Stimulated activated memory B cell treated with anti-CD40 and anti-IgM and Interleukin-4, amounts not matched to agents 10 μg/mL and 1 μg/mL and 100 μg/mL, for 72 hours (primary cell): Measurements from ENCODE around the gene CEBPZOS.
"Not testable (repeated sequence)": the region's sequence is repeated elsewhere in the genome, so short reads cannot be mapped to it uniquely, and the experiment has no call there.

Experiments
- ATAC-seq: fragments of 150-1000 bp; cut with Tn5 transposase; 2 replicates; pipeline ENCODE4 v1.10.0; 2021
- H3K27ac Mint-ChIP-seq: one replicate; pipeline ENCODE4 v1.8.0; 2022; ENCODE audit warnings: mild to moderate bottlenecking, mixed read lengths
- H3K27me3 Mint-ChIP-seq: one replicate; pipeline ENCODE4 v1.8.0; 2022; ENCODE audit warnings: mixed read lengths
- H3K36me3 Mint-ChIP-seq: one replicate; pipeline ENCODE4 v1.8.0; 2022; ENCODE audit warnings: mixed read lengths
- H3K4me1 Mint-ChIP-seq: one replicate; pipeline ENCODE4 v1.8.0; 2022; ENCODE audit warnings: mixed read lengths
- H3K4me3 Mint-ChIP-seq: one replicate; pipeline ENCODE4 v1.8.0; 2022; ENCODE audit warnings: mild to moderate bottlenecking, moderate library complexity, mixed read lengths
- H3K9me3 Mint-ChIP-seq: one replicate; pipeline ENCODE4 v1.8.0; 2022; ENCODE audit warnings: mixed read lengths

CEBPZOS gene

GRCh38 chr2:37180640-37181039 lies 15.7 kb upstream of the CEBPZOS start:
- Mint-ChIP-seq H3K4me3 (no peak overlapping the region), H3K36me3 (no peaks in the 10 kb centered on the region), H3K27me3 (peaks cover 29% of the 10 kb centered on the region), H3K9me3 (no peaks in the 10 kb centered on the region), H3K4me1 (no peaks in the 10 kb centered on the region), H3K27ac (no peak overlapping the region)
- ATAC-seq = no peak

GRCh38 chr2:37181726-37182684 lies 14.3 kb upstream of the CEBPZOS start:
- Mint-ChIP-seq H3K36me3 (no peaks in the 10 kb centered on the region), H3K4me3 (no peak overlapping the region), H3K27me3 (peaks cover 29% of the 10 kb centered on the region), H3K4me1 (no peaks in the 10 kb centered on the region), H3K27ac (no peak overlapping the region), H3K9me3 (no peaks in the 10 kb centered on the region)
- no peak for ATAC-seq

DNA sequence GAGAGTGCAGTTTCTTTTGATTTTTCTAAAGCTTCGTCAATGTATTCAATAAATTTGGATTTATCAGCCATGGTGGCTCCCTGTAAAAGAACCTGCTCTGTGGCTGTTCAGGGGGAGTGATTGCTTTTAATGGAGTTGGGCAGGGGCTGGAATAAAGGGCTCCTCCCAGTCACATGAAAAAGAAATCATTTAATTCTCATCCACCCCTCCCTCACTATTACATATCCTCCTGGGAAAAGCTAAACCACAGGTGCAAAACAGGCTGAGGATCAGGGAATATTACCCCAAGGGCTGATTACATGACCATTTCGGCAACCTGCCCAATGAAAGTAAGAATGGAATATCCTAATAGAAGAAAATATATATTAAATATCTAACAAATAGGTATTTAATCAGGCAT lies 7.7 kb upstream of the CEBPZOS start, which contains the start of gene SULT6B1:
Gene SULT6B1, minus strand, starts transcription at position 101 of the 400 bp plus-strand sequence. Its CDS starts 30 bp downstream, at position 71.
- Mint-ChIP-seq H3K36me3 (no peaks in the 10 kb centered on the region), H3K27ac (no peak within 1 kb of the TSS), H3K4me1 (no peaks in the 10 kb centered on the region), H3K9me3 (no peaks in the 10 kb centered on the region), H3K27me3 (no peaks in the 10 kb centered on the region), H3K4me3 (no peak within 1 kb of the TSS)
- no peak for ATAC-seq

GRCh38 chr2:37189452-37190153 lies 6.7 kb upstream of the CEBPZOS start:
- no peaks in the 10 kb centered on the region for H3K4me1 Mint-ChIP-seq
- ATAC-seq = no peak
- no peaks in the 10 kb centered on the region for H3K9me3 Mint-ChIP-seq
- H3K4me3 Mint-ChIP-seq = no peak overlapping the region
- no peaks in the 10 kb centered on the region for H3K27me3 Mint-ChIP-seq
- H3K27ac Mint-ChIP-seq = no peak overlapping the region
- H3K36me3 Mint-ChIP-seq = no peaks in the 10 kb centered on the region

- Mint-ChIP-seq H3K36me3 (no peaks in the 10 kb centered on the region), H3K27ac (no peak overlapping the region), H3K9me3 (no peaks in the 10 kb centered on the region), H3K27me3 (no peaks in the 10 kb centered on the region), H3K4me3 (no peak overlapping the region), H3K4me1 (no peaks in the 10 kb centered on the region)
- ATAC-seq = no peak
Observed at GRCh38 chr2:37190290-37190689, 6.0 kb upstream of the CEBPZOS start.

DNA sequence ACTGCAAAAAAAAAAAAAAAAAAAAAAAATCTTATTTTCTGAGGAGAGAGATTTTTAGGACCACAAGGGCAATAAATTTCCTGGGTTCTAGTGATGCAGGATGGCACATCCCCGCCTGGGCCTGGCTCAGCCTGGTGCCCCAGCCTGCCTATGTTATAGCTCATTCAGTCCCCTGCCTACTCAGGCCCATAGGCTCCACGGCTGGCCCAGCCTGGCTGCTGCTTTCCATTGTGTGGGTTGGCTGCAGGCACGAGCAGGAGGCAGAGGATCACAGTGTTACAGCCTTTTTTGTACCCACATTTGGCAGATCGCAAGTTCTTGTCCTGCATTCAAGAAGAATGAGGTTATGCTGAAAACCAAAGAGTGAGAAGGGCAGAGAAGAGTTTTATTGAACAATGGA lies 5.0 kb upstream of the CEBPZOS start:
- no peaks in the 10 kb centered on the region for H3K4me1 Mint-ChIP-seq
- H3K9me3 Mint-ChIP-seq = no peaks in the 10 kb centered on the region
- H3K4me3 Mint-ChIP-seq = no peak overlapping the region
- no peaks in the 10 kb centered on the region for H3K27me3 Mint-ChIP-seq
- no peaks in the 10 kb centered on the region for H3K36me3 Mint-ChIP-seq
- ATAC-seq = no peak
- H3K27ac Mint-ChIP-seq = no peak overlapping the region

- H3K36me3 Mint-ChIP-seq = no peaks in the 10 kb centered on the region
- no peaks in the 10 kb centered on the region for H3K9me3 Mint-ChIP-seq
- H3K4me1 Mint-ChIP-seq = no peaks in the 10 kb centered on the region
- ATAC-seq = no peak
- no peaks in the 10 kb centered on the region for H3K27me3 Mint-ChIP-seq
- no peak overlapping the region for H3K27ac Mint-ChIP-seq
- H3K4me3 Mint-ChIP-seq = no peak overlapping the region
Observed at GRCh38 chr2:37191747-37192146, 4.5 kb upstream of the CEBPZOS start.

DNA sequence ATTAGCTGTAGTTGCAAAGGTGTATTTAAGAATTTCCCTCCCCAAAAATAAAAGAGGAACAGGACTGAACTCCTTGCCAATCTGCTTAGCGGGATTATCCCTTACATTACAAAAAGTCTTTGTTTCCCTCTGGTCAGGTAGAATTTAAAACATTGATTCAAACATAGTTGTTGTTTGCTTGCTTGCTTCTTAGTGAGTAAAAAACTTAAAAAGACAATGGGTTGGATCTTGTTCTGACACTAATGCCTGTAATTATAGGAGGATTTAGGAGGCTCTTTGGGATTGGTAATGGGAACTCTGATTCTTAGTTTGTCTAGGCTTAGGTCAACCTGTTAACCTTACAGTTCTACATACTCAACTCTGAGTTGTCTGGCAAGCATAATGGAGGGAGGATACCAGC lies 3.7 kb upstream of the CEBPZOS start:
- H3K4me1 Mint-ChIP-seq = peaks cover 7% of the 10 kb centered on the region
- H3K27ac Mint-ChIP-seq = no peak overlapping the region
- H3K36me3 Mint-ChIP-seq = no peaks in the 10 kb centered on the region
- no peak for ATAC-seq
- H3K9me3 Mint-ChIP-seq = no peaks in the 10 kb centered on the region
- no peaks in the 10 kb centered on the region for H3K27me3 Mint-ChIP-seq
- no peak overlapping the region for H3K4me3 Mint-ChIP-seq

DNA sequence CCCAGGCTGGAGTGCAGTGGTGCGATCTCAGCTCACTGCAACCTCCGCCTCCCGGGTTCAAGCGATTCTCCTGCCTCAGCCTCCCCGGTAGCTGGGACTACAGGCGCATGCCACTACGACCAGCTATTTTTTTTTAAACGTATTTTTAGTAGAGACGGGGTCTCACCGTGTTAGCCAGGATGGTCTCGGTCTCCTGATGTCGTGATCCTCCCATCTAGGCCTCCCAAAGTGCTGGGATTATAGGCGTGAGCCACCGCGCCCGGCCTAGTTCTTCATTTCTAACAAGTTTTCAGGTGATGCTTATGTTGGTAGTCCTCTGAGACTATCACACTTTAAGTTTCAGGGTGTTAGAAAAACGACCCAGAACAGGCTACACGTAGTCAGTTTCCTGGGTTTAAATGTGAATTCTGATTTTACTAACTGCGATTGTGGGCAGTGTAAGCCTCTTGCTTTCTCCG lies 405 bp upstream of the CEBPZOS start:
- not testable (repeated sequence) for H3K36me3 Mint-ChIP-seq, H3K27me3 Mint-ChIP-seq, H3K9me3 Mint-ChIP-seq, ATAC-seq
- Mint-ChIP-seq H3K4me1 (peaks cover 22% of the 10 kb centered on the region), H3K27ac (peak overlapping the region; percentile 94), H3K4me3 (peak overlapping the region; percentile 96)

- no peak overlapping the region for H3K4me3 Mint-ChIP-seq
- peaks cover 22% of the 10 kb centered on the region for H3K4me1 Mint-ChIP-seq
- no peaks in the 10 kb centered on the region for H3K27me3 Mint-ChIP-seq
- no peak overlapping the region for H3K27ac Mint-ChIP-seq
- H3K36me3 Mint-ChIP-seq = peaks cover 13% of the 10 kb centered on the region
- H3K9me3 Mint-ChIP-seq = no peaks in the 10 kb centered on the region
- no peak for ATAC-seq
Observed at GRCh38 chr2:37198681-37199065, 2.4 kb downstream of the CEBPZOS start.

- peaks cover 38% of the 10 kb centered on the region for H3K36me3 Mint-ChIP-seq
- H3K27me3 Mint-ChIP-seq = no peaks in the 10 kb centered on the region
- peaks cover 22% of the 10 kb centered on the region for H3K4me1 Mint-ChIP-seq
- no peak overlapping the region for H3K27ac Mint-ChIP-seq
- no peak overlapping the region for H3K4me3 Mint-ChIP-seq
- no peaks in the 10 kb centered on the region for H3K9me3 Mint-ChIP-seq
- ATAC-seq = no peak
Observed at GRCh38 chr2:37201208-37201607, 4.9 kb downstream of the CEBPZOS start.

DNA sequence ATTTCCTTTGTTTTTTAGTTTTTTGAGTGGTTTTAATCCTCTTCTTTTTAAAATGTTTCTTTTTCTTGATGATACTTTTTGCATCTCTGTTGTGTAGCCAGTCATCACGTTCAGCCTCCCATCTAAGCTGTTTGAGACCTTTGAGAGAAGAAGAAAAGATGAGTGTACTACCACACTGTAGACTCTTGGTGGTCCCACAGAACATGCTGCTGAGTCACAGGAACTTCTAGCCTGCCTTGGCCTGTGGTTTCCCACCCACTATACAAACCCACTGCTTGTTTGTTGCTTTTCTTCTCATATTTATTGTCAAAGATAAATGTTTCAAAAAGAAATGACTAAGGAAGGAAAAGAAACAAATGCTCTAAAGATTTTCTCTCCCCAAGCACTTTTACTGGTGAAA lies 5.5 kb downstream of the CEBPZOS start:
- H3K27ac Mint-ChIP-seq = no peak overlapping the region
- no peak for ATAC-seq
- H3K36me3 Mint-ChIP-seq = peaks cover 42% of the 10 kb centered on the region
- no peak overlapping the region for H3K4me3 Mint-ChIP-seq
- no peaks in the 10 kb centered on the region for H3K27me3 Mint-ChIP-seq
- peaks cover 1% of the 10 kb centered on the region for H3K9me3 Mint-ChIP-seq
- peaks cover 22% of the 10 kb centered on the region for H3K4me1 Mint-ChIP-seq

- Mint-ChIP-seq H3K4me3 (no peak overlapping the region), H3K27ac (no peak overlapping the region), H3K27me3 (no peaks in the 10 kb centered on the region), H3K4me1 (peaks cover 19% of the 10 kb centered on the region), H3K36me3 (peaks cover 62% of the 10 kb centered on the region), H3K9me3 (peaks cover 13% of the 10 kb centered on the region)
- no peak for ATAC-seq
Observed at GRCh38 chr2:37203708-37204107, 7.4 kb downstream of the CEBPZOS start.

DNA sequence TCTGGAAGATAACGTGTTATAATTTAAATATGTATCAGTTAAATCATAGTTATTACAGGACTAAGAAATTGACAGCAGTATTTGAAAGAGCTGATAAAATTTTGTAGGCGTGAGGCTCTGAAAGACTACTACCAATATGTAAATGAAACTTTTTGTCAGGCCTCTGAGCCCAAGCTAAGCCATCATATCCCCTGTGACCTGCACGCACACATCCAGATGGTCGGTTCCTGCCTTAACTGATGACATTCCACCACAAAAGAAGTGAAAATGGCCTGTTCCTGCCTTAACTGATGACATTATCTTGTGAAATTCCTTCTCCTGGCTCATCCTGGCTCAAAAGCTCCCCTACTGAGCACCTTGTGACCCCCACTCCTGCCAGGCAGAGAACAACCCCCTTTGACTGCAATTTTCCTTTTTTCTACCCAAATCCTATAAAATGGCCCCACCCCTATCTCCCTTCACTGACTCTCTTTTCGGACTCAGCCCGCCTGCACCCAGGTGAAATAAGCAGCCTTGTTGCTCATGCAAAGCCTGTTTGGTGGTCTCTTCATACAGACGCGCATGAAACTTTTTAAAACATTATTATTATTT lies 8.9 kb downstream of the CEBPZOS start:
- not testable (repeated sequence) for H3K4me3 Mint-ChIP-seq, ATAC-seq, H3K27ac Mint-ChIP-seq, H3K4me1 Mint-ChIP-seq, H3K27me3 Mint-ChIP-seq
- Mint-ChIP-seq H3K9me3 (peaks cover 25% of the 10 kb centered on the region), H3K36me3 (peaks cover 76% of the 10 kb centered on the region)

- H3K9me3 Mint-ChIP-seq = peaks cover 25% of the 10 kb centered on the region
- no peak for ATAC-seq
- no peaks in the 10 kb centered on the region for H3K27me3 Mint-ChIP-seq
- peaks cover 83% of the 10 kb centered on the region for H3K36me3 Mint-ChIP-seq
- H3K4me1 Mint-ChIP-seq = peaks cover 10% of the 10 kb centered on the region
- H3K4me3 Mint-ChIP-seq = no peak overlapping the region
- H3K27ac Mint-ChIP-seq = no peak overlapping the region
Observed at GRCh38 chr2:37205689-37206341, 9.5 kb downstream of the CEBPZOS start.
